Left ventricle myocardium inferior (tissue), 1 donor: ENCODE measurements around the gene LYPD3. TPM values are rescaled to one million over a fixed set of nuclear protein-coding genes. Genes with fewer than 3 reads are reported as not detected.

Experiments used
- DNase-seq: peaks from one replicate; pipeline ENCODE4 v3.0.0-alpha.2; 2020
- H3K27ac ChIP-seq: fragments of 200-600 bp; replicated peaks from 2 replicates; pipeline ENCODE4 v1.8.0; 2021
- H3K27me3 ChIP-seq: fragments of 200-600 bp; 2 replicates; pipeline ENCODE4 v1.8.0; 2021; ENCODE audit warnings: low read depth
- H3K36me3 ChIP-seq: fragments of 200-600 bp; 2 replicates; pipeline ENCODE4 v1.8.0; 2021
- H3K4me1 ChIP-seq: fragments of 200-600 bp; 2 replicates; pipeline ENCODE4 v1.8.0; 2021
- H3K4me3 ChIP-seq: fragments of 200-600 bp; 2 replicates; pipeline ENCODE4 v1.8.0; 2021; ENCODE audit warnings: mild to moderate bottlenecking, moderate library complexity
- H3K9me3 ChIP-seq: fragments of 200-600 bp; replicated peaks from 2 replicates; pipeline ENCODE4 v1.8.0; 2021
- intact Hi-C: fragments of 100-400 bp; cut with micrococcal nuclease; formaldehyde crosslinking; loops from one replicate; pipeline ENCODE4 v1.11.0; 2022
- total RNA-seq: library from RNA; stranded (reverse); fragmentation: NEBNext Ultra II Directional; extraction: Animal tissue kit (Norgen Biotek cat#: 25700); gene quantifications from one replicate; pipeline ENCODE4 v1.2.1, GENCODE V29; 2021
- TF ChIP-seq, protein P1 (sequence below): fragments of 200-600 bp; IDR thresholded peaks from 2 replicates; pipeline ENCODE4 v1.8.0; 2021; ENCODE audit warnings: antibody characterized with exemption, mild to moderate bottlenecking, borderline replicate concordance
- donor health status: DM: no; HTN: yes; CAD: no; lungs with severe emphysema.

Gene LYPD3
- total RNA-seq, 1 donor from 2014 or later = 0.38 TPM

DNA sequence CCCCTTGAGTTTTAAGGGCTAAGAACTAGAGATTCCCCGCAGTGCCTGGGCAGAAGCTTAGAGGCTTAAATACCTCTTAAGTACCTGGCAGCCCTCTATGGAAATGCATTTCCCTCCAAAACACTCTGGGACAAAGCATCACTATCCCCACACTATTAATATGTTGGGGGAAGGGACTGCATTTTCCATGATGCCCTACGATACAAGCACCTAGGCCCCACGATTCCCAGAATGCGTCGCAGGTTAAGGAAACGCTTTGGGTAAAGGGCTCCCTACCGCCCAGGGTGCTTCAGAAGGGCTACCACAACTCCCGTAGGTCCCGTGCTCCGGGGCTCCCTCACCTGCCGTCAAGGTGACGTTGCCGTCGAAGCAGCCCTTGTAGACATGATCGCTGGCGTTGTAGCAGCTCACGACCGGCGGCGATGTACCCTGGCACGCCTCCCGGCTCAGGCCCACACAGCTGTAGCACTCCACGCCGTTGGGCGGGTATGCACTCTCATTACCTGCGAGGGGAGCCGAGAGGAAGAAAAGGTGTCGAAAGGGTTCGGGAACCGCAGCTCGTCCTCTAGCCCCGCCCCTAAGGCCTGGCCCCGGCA is 2.5 kb downstream of the LYPD3 start:
- Histone ChIP-seq H3K36me3 (no peaks in the 10 kb centered on the region), H3K4me3 (peak overlapping the region; percentile 72), H3K27me3 (peaks cover 16% of the 10 kb centered on the region), H3K4me1 (peaks cover 22% of the 10 kb centered on the region), H3K9me3 (no peaks in the 10 kb centered on the region), H3K27ac (peak overlapping the region; percentile 84)
- TF ChIP-seq, protein P1, sequence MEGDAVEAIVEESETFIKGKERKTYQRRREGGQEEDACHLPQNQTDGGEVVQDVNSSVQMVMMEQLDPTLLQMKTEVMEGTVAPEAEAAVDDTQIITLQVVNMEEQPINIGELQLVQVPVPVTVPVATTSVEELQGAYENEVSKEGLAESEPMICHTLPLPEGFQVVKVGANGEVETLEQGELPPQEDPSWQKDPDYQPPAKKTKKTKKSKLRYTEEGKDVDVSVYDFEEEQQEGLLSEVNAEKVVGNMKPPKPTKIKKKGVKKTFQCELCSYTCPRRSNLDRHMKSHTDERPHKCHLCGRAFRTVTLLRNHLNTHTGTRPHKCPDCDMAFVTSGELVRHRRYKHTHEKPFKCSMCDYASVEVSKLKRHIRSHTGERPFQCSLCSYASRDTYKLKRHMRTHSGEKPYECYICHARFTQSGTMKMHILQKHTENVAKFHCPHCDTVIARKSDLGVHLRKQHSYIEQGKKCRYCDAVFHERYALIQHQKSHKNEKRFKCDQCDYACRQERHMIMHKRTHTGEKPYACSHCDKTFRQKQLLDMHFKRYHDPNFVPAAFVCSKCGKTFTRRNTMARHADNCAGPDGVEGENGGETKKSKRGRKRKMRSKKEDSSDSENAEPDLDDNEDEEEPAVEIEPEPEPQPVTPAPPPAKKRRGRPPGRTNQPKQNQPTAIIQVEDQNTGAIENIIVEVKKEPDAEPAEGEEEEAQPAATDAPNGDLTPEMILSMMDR = no peak
- intact Hi-C loops = no loop called here
- DNase-seq = no peak

DNA sequence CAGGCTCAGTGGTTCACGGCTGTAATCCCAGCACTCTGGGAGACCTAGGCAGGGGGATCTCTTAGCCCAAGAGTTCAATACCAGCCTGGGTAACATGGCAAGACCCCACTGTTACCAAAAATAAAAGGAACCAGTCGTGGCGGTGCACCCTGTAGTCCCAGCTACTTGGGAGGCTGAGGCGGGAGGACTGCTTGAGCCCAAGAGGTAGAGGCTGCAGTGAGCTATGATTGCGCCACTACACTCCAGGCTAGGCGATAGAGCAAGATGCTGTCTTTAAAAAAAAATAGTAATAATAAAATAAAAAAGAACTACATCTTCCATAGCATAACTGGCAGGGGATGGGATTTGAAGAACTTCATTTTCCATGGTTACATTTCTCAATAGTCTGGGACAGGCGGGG is 3.0 kb downstream of the LYPD3 start:
- H3K36me3 ChIP-seq = no peaks in the 10 kb centered on the region
- H3K27me3 ChIP-seq = peaks cover 16% of the 10 kb centered on the region
- intact Hi-C loops = no loop called here
- H3K4me1 ChIP-seq = peaks cover 22% of the 10 kb centered on the region
- H3K4me3 ChIP-seq = no peak overlapping the region
- no peak overlapping the region for H3K27ac ChIP-seq
- TF ChIP-seq, protein P1 = no peak
- DNase-seq = no peak
- no peaks in the 10 kb centered on the region for H3K9me3 ChIP-seq

DNA sequence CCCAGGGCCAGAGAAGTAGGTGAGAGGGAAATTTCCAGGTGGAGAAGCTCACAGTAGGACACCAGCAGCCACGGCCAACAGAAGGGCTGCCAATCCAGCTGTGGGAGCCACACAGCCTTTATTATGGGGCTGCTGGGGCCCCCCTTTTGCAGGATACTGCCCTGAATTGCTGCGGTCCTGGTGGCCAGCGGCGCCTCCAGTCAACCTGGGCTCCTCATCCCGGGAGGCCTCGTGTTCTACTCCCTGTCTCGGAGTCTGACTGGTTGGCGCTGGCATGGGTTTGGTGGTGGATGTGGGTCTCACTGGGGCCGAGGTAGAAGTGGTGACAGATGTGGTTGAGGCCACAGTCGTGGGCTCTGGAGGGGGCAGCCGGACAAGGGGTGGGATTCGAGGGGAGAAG is 4.1 kb downstream of the LYPD3 start:
- H3K27ac ChIP-seq = no peak overlapping the region
- TF ChIP-seq, protein P1 = no peak
- peaks cover 22% of the 10 kb centered on the region for H3K4me1 ChIP-seq
- no peak for DNase-seq
- no peak overlapping the region for H3K4me3 ChIP-seq
- intact Hi-C loops = no loop called here
- H3K27me3 ChIP-seq = peaks cover 15% of the 10 kb centered on the region
- H3K9me3 ChIP-seq = no peaks in the 10 kb centered on the region
- no peaks in the 10 kb centered on the region for H3K36me3 ChIP-seq

DNA sequence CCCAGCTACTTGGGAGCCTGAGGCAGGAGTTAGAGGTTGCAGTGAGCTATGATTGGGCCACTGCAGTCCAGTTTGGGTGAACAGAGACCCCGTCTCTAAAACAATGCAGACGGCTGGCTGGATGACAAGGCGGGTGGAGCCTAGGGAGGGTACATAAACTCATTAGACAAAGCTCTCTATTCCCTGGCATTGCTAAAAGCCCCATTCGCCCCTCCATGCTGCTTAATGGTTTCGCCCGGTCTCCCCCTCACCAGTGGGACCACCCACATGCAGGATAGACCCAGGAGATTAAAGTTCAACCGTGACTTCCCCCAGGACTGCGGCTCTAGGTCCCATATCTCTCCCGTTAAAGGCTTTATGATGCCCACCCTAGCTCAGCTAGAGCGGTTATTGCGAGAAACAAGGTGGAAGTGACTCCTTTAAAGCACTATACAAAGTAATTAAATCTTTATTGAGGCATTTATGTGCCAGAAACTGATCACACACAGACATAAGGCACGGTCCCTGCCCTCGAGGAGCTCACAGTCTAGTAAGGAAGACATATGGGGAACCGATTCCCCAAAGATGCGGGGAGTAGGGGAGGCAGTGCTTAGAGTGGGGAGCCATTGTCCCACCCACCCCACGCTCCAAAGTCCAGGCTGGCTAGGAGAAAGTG is 4.9 kb downstream of the LYPD3 start:
- intact Hi-C loops = no loop called here
- TF ChIP-seq, protein P1 = no peak
- Histone ChIP-seq H3K27me3 (peaks cover 7% of the 10 kb centered on the region), H3K9me3 (no peaks in the 10 kb centered on the region), H3K36me3 (no peaks in the 10 kb centered on the region), H3K4me1 (peaks cover 22% of the 10 kb centered on the region), H3K4me3 (no peak overlapping the region), H3K27ac (no peak overlapping the region)
- DNase-seq = no peak

DNA sequence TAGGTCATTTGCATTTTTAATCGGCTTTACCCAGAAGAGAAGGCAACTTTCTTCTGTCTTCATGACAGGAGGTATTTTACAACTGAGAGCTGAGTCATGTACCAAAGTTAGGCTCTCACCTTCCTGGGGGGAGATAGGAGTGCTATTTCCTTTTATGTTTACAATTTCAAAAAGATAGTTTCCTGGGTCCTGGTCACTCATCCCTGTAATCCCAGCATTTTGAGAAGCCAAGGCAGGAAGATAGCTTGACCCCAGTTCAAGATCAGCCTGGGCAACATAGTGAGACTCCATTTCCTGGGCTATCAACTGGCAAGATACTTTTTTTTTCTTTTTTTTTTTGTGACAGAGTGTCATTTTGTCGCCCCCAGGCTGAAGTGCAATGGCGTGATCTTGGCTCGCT is 7.6 kb downstream of the LYPD3 start:
- Histone ChIP-seq H3K9me3 (peaks cover under 1% of the 10 kb centered on the region), H3K4me3 (no peak overlapping the region), H3K27me3 (peaks cover under 1% of the 10 kb centered on the region), H3K36me3 (no peaks in the 10 kb centered on the region), H3K27ac (no peak overlapping the region), H3K4me1 (peaks cover 2% of the 10 kb centered on the region)
- TF ChIP-seq, protein P1 = no peak
- DNase-seq = no peak
- intact Hi-C loops = no loop called here
